Kidney glomerular epithelial cell (primary cell): ENCODE results near the gene NCCRP1.

ENCODE experiments used
- DNase-seq: peaks from one replicate; lab custom pipeline; 2025; lab: John Stamatoyannopoulos, UW

NCCRP1 gene

GRCh38 chr19:39180749-39181148, 16.0 kb upstream of the NCCRP1 start:
- DNase-seq = no peak

- DNase-seq = no peak
Observed at GRCh38 chr19:39181500-39182173, 15.1 kb upstream of the NCCRP1 start.

- DNase-seq = no peak
Observed at GRCh38 chr19:39182174-39182505, 14.6 kb upstream of the NCCRP1 start.

DNA sequence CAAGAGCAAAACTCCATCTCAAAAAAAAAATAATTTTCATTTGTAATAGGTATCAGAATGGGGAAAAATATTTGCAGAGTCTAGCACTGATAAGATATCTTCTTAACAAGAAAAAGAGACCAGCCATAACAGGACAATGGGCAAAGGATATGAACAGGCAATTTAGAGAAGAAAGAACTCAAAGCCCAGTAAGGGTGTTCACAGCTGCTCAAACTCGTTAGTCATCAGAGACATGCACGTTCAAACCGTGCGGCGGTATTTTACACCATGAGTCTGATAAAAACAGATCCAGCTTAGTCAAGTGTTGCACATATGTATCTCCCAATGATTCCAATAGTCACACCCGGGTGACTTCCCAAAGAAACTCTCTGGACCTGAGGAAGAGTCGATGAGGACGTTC, 13.7 kb upstream of the NCCRP1 start:
- DNase-seq = no peak

GRCh38 chr19:39186391-39186790, 10.4 kb upstream of the NCCRP1 start:
- no peak for DNase-seq

- DNase-seq = no peak
Observed at GRCh38 chr19:39187552-39187943, 9.2 kb upstream of the NCCRP1 start.

DNA sequence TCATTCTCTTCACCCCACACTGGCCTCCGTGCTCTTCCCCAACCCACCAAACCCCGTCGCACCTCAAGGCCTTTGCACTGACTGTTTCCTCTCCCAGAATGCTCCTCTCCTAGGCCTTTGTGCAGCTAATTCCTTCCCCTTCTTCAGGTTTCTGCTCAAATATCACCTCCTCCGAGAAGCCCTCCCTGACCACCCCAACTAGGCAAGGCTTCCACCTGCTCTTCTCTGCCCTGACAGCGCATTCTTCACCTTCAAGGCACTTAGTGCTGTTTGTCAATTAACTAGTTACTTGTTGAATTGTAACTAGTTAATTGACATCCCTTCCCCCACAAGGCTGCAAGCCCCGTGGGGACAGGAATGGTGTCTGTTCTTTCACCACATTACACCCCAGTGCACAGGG, 7.8 kb upstream of the NCCRP1 start:
- no peak for DNase-seq

GRCh38 chr19:39190768-39191167, 6.0 kb upstream of the NCCRP1 start:
- no peak for DNase-seq

DNA sequence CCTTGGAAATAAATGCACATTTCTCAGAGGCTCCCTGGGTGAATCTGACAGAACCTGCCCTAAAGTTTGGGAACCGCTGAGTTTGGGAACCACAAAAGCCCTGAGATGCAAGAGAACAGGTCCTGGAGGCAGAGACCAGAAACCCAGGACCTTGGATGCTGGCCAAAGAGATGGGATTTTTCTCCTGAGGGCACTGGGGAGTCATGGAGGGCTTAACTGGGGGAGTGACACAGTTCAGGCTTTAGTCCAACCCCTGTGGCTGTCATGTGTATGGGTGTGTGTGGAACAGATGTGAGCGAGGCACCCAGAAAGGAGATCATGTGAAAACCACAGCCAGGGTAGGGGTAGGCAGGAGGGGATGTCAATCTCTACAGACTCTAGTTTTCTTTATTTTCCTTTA, 3.9 kb upstream of the NCCRP1 start:
- no peak for DNase-seq

DNA sequence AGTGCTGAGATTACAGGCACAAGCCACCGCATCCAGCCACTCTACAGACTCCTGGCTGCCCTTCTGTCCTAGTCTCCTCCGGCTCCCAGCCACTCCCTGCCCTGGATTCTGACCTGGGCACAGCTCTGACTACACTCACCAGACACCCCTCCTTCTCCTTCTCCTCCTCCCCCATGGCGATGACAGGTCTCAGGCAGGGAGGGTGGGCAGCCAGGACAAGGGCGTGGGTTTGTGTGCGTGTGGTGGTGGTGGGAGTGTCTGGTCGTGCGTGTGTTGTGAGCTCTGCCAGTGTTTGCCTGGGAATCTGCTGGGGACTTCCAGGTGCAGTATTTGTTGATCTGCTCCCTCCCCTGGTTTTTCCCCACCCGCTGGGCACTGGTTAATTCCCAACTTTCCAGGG, 3.0 kb upstream of the NCCRP1 start:
- no peak for DNase-seq

- no peak for DNase-seq
Observed at GRCh38 chr19:39194832-39195542, 1.8 kb upstream of the NCCRP1 start.

- DNase-seq = no peak
Observed at GRCh38 chr19:39195755-39196154, 1.0 kb upstream of the NCCRP1 start.

- no peak for DNase-seq
Observed at GRCh38 chr19:39196320-39196719, 444 bp upstream of the NCCRP1 start.

- no peak for DNase-seq
Observed at GRCh38 chr19:39197808-39198207, 1.0 kb downstream of the NCCRP1 start.

- DNase-seq = peak; percentile 26
Observed at GRCh38 chr19:39199025-39199424, 2.3 kb downstream of the NCCRP1 start.

GRCh38 chr19:39200066-39200802, 3.5 kb downstream of the NCCRP1 start:
- DNase-seq = no peak

DNA sequence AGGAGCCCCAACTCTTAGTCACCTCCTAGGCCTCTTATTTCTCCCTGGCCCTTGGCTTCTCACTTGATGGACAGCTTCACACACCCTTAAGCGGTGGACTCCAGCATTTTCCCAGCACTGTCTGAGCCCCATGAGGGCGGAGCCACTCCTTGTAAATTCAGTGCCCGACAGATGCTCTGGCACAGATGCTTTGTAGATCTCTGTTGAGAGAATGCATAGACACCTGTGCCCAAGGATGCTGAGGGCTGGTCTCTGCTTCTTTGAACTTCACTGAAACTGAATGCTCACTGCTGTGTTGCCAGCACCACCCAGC, 4.0 kb downstream of the NCCRP1 start:
- DNase-seq = no peak

DNA sequence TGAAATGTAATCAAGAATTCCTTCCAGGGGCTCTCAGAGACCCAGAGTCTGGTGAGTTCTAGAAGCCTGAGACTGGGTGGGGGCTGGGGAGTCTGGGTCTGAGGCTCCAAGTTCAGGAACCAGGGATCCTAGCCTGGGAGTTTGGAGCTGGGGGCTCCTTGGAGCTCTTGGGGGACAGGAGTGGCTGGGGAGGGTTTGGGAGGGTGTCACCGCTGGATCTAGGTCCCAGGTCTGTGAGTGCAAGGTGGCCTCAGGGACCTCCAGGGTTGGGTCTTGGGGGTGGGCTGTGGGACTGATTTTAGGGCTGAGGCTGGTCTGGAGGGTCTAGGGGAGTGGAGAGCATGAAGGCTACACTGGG, 6.2 kb downstream of the NCCRP1 start:
- no peak for DNase-seq

- no peak for DNase-seq
Observed at GRCh38 chr19:39203372-39204341, 6.9 kb downstream of the NCCRP1 start, which contains the start of gene SYCN. TSS of gene SYCN (minus strand) at chr19:39204263. CDS start at chr19:39204254, 9 bp downstream.

DNA sequence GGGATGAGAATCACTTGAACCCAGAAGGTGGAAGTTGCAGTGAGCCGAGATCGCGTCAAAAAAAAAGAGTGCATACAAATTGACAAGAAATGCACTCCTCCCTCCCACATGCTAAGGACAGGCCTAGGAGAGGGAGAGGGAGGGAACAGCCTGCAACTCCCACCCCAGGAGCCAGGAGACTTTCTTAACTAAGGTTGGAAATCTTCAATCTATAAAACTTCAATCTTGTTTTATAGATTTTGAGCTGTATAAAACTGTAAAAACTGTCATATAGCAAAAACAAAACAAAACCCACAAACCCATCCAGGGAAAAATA, 8.6 kb downstream of the NCCRP1 start:
- DNase-seq = no peak

DNA sequence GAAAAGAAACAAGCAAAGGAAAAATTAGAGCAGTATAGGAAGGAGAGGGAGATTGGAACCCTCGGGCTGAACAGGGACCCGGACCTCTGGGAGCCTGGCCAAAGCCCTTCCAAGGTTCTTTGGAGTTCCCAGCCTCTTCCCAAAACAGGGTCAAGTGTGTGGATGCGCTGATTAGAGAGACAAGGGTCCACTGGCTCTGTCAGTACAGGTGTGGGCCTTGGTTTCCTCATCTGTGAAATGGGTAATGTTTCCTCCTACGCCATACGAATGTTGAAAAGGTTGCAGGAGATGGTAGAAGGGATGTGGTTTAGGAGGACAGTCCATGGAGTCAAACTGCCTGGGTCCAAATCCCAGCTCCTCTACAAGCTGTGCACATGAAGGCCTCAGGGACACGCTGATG, 9.4 kb downstream of the NCCRP1 start:
- no peak for DNase-seq

DNA sequence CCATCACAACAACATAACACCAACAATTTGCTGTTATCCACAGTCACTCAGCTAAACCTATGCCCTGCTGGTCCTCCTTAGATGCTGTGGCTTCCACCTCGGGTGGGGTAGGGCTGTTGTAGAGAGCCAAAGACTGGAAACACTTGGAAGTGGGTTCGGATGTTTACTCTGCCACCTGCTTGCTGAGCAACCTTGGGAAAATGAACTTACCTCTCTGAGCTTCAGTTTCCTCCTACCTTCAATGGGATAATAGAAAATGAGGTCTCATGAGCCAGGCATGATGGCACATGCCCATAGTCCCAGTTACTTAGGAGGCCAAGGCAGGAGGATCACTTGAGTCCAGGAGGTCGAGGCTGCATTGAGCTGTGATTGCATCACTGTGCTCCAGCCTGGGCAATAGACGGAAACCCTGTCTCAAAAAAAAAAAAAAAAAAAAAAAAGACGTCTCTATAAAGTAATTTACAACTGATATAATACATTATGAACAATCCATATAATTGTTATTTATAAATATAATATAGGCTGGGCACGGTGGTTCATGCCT, 10.6 kb downstream of the NCCRP1 start:
- DNase-seq = no peak
